WTC11 (cell line): Measurements from ENCODE around the gene WNT2. TPM values are rescaled to one million over a fixed set of nuclear protein-coding genes. Genes with fewer than 3 reads are reported as not detected.

Experiments
- ATAC-seq: fragments of 200-7000 bp; cut with Tn5 transposase; 2 replicates; pipeline ENCODE4 v1.10.0; 2021; ENCODE audit warnings: mild to moderate bottlenecking, moderate library complexity
- CTCF ChIA-PET: fragments of 300-600 bp; sonication (Branson Sonifier 250); formaldehyde crosslinking; loops from one replicate; lab custom pipeline; 2021; ENCODE audit warnings: antibody characterized with exemption; lab: Charles Lee
- POLR2A ChIA-PET: fragments of 350-600 bp; sonication (Branson Sonifier 250); formaldehyde crosslinking; loops from one replicate; lab custom pipeline; 2021; ENCODE audit warnings: antibody characterized with exemption; lab: Charles Lee
- DNase-seq: peaks from one replicate; pipeline ENCODE4 v3.0.0; 2021; ENCODE audit warnings: low spot score
- H3K27ac Mint-ChIP-seq: 2 replicates; pipeline ENCODE4 v1.8.0; 2021; ENCODE audit warnings: mixed read lengths
- H3K27me3 Mint-ChIP-seq: 2 replicates; pipeline ENCODE4 v1.8.0; 2021; ENCODE audit warnings: low read depth, mild to moderate bottlenecking, moderate library complexity, mixed read lengths
- H3K36me3 Mint-ChIP-seq: 2 replicates; pipeline ENCODE4 v1.8.0; 2021; ENCODE audit warnings: mixed read lengths
- H3K4me1 Mint-ChIP-seq: 2 replicates; pipeline ENCODE4 v1.8.0; 2022; ENCODE audit warnings: mixed read lengths
- H3K4me3 Mint-ChIP-seq: 2 replicates; pipeline ENCODE4 v1.8.0; 2021; ENCODE audit warnings: mild to moderate bottlenecking, moderate library complexity, mixed read lengths
- H3K9me3 Mint-ChIP-seq: 2 replicates; pipeline ENCODE4 v1.8.0; 2021; ENCODE audit warnings: mixed read lengths
- E2F4 ChIP-seq: sonication (generic); formaldehyde crosslinking; IDR thresholded peaks from 2 replicates; pipeline ENCODE4 v1.8.1; 2022; ENCODE audit warnings: low read depth, mild to moderate bottlenecking, moderate library complexity, missing genetic modification reagents, borderline replicate concordance
- ELF4 ChIP-seq: sonication (generic); formaldehyde crosslinking; IDR thresholded peaks from 2 replicates; pipeline ENCODE4 v1.8.1; 2022; ENCODE audit warnings: low read depth, mild to moderate bottlenecking, moderate library complexity, missing genetic modification reagents
- NFE2L1 ChIP-seq: sonication (generic); formaldehyde crosslinking; IDR thresholded peaks from 2 replicates; pipeline ENCODE4 v1.8.1; 2023; ENCODE audit warnings: missing genetic modification reagents
- PRDM15 ChIP-seq: sonication (generic); formaldehyde crosslinking; IDR thresholded peaks from 2 replicates; pipeline ENCODE4 v1.8.0; 2022; ENCODE audit warnings: missing genetic modification reagents
- SP1 ChIP-seq: sonication (generic); formaldehyde crosslinking; conservative IDR thresholded peaks from 2 replicates; pipeline ENCODE4 v1.8.1; 2022; ENCODE audit warnings: missing genetic modification reagents
- ZNF512 ChIP-seq: sonication (generic); formaldehyde crosslinking; IDR thresholded peaks from 2 replicates; pipeline ENCODE4 v1.8.1; 2022; ENCODE audit warnings: missing genetic modification reagents, borderline replicate concordance
- total RNA-seq: library from RNA; stranded (reverse); gene quantifications from 3 replicates; pipeline ENCODE4 v1.2.3, GENCODE V29; 2021
- TF ChIP-seq, protein P1 (sequence below): sonication (generic); formaldehyde crosslinking; IDR thresholded peaks from 2 replicates; pipeline ENCODE4 v1.8.1; 2022; ENCODE audit warnings: low read depth, missing genetic modification reagents, borderline replicate concordance
- TF ChIP-seq, protein P2 (sequence below): fragments of 250-450 bp; sonication (Bioruptor Pico); IDR thresholded peaks from 2 replicates; pipeline ENCODE4 v1.9.0; 2021; ENCODE audit warnings: mild to moderate bottlenecking
- TF ChIP-seq, protein P3 (sequence below): sonication (generic); formaldehyde crosslinking; IDR thresholded peaks from 2 replicates; pipeline ENCODE4 v1.8.0; 2023; ENCODE audit warnings: missing genetic modification reagents, mild to moderate bottlenecking, borderline replicate concordance

WNT2 gene
- total RNA-seq, 1 experiment from 2014 or later, result not detected

DNA sequence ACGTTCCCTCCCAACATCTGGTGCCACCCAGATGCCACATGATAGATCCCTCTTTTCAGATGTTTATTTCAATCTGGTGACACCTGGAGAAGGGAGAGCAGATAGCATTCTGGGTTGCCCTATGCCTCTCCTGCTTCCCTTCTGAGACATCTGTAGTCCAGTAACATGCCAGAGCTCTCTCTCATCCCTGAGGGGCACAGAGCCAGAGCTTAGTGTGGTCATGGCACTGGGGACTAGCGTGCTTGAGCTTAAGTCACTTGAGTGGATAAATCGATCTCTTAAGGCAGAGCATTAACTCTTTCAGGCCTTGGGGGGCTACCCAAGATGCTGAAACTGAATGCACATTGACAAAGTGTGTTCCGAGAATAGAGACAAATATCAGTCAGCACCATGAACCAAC is 47.9 kb downstream of the WNT2 start:
- no peak overlapping the region for H3K27ac Mint-ChIP-seq
- ATAC-seq, result no peak
- H3K4me3 Mint-ChIP-seq, result no peak overlapping the region
- TF ChIP-seq ELF4 (CRISPR knock-in tag), result no peak
- TF ChIP-seq, protein P1, sequence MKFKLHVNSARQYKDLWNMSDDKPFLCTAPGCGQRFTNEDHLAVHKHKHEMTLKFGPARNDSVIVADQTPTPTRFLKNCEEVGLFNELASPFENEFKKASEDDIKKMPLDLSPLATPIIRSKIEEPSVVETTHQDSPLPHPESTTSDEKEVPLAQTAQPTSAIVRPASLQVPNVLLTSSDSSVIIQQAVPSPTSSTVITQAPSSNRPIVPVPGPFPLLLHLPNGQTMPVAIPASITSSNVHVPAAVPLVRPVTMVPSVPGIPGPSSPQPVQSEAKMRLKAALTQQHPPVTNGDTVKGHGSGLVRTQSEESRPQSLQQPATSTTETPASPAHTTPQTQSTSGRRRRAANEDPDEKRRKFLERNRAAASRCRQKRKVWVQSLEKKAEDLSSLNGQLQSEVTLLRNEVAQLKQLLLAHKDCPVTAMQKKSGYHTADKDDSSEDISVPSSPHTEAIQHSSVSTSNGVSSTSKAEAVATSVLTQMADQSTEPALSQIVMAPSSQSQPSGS (CRISPR knock-in tag), result no peak
- TF ChIP-seq, protein P2, sequence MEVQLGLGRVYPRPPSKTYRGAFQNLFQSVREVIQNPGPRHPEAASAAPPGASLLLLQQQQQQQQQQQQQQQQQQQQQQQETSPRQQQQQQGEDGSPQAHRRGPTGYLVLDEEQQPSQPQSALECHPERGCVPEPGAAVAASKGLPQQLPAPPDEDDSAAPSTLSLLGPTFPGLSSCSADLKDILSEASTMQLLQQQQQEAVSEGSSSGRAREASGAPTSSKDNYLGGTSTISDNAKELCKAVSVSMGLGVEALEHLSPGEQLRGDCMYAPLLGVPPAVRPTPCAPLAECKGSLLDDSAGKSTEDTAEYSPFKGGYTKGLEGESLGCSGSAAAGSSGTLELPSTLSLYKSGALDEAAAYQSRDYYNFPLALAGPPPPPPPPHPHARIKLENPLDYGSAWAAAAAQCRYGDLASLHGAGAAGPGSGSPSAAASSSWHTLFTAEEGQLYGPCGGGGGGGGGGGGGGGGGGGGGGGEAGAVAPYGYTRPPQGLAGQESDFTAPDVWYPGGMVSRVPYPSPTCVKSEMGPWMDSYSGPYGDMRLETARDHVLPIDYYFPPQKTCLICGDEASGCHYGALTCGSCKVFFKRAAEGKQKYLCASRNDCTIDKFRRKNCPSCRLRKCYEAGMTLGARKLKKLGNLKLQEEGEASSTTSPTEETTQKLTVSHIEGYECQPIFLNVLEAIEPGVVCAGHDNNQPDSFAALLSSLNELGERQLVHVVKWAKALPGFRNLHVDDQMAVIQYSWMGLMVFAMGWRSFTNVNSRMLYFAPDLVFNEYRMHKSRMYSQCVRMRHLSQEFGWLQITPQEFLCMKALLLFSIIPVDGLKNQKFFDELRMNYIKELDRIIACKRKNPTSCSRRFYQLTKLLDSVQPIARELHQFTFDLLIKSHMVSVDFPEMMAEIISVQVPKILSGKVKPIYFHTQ, result no peak
- no peak for TF ChIP-seq PRDM15 (CRISPR knock-in tag)
- TF ChIP-seq NFE2L1 (CRISPR knock-in tag), result no peak
- no peak for TF ChIP-seq E2F4 (CRISPR knock-in tag)
- TF ChIP-seq SP1 (CRISPR knock-in tag), result no peak
- TF ChIP-seq, protein P3, sequence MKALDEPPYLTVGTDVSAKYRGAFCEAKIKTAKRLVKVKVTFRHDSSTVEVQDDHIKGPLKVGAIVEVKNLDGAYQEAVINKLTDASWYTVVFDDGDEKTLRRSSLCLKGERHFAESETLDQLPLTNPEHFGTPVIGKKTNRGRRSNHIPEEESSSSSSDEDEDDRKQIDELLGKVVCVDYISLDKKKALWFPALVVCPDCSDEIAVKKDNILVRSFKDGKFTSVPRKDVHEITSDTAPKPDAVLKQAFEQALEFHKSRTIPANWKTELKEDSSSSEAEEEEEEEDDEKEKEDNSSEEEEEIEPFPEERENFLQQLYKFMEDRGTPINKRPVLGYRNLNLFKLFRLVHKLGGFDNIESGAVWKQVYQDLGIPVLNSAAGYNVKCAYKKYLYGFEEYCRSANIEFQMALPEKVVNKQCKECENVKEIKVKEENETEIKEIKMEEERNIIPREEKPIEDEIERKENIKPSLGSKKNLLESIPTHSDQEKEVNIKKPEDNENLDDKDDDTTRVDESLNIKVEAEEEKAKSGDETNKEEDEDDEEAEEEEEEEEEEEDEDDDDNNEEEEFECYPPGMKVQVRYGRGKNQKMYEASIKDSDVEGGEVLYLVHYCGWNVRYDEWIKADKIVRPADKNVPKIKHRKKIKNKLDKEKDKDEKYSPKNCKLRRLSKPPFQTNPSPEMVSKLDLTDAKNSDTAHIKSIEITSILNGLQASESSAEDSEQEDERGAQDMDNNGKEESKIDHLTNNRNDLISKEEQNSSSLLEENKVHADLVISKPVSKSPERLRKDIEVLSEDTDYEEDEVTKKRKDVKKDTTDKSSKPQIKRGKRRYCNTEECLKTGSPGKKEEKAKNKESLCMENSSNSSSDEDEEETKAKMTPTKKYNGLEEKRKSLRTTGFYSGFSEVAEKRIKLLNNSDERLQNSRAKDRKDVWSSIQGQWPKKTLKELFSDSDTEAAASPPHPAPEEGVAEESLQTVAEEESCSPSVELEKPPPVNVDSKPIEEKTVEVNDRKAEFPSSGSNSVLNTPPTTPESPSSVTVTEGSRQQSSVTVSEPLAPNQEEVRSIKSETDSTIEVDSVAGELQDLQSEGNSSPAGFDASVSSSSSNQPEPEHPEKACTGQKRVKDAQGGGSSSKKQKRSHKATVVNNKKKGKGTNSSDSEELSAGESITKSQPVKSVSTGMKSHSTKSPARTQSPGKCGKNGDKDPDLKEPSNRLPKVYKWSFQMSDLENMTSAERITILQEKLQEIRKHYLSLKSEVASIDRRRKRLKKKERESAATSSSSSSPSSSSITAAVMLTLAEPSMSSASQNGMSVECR, result no peak
- POLR2A ChIA-PET, result no interaction called here
- CTCF ChIA-PET, result no interaction called here
- H3K27me3 Mint-ChIP-seq, result no peaks in the 10 kb centered on the region
- no peaks in the 10 kb centered on the region for H3K4me1 Mint-ChIP-seq
- no peaks in the 10 kb centered on the region for H3K36me3 Mint-ChIP-seq
- no peaks in the 10 kb centered on the region for H3K9me3 Mint-ChIP-seq
- DNase-seq, result no peak

DNA sequence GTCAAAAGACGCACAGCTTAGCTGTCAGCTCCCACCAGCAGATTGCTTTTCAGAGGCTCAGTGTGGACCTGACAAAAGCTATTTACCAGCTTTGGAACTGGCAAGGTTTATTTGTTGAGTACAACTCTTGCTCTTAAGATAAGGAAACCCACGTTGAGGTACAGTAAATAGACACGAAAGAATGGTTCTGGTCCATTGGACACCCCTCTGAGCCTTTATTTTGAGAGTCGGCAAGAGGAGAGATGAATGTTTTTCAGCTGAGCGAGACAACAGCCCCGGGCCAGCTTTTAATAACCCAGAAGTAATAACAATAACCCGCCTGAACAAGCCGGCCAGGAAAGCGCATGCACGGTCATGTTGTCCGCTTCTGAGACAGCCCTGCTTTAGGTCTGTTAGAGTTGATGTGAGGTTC is 49.0 kb downstream of the WNT2 start:
- Mint-ChIP-seq H3K27me3 (no peaks in the 10 kb centered on the region), H3K36me3 (no peaks in the 10 kb centered on the region), H3K9me3 (no peaks in the 10 kb centered on the region), H3K4me1 (no peaks in the 10 kb centered on the region), H3K27ac (no peak overlapping the region), H3K4me3 (no peak overlapping the region)
- DNase-seq, result no peak
- POLR2A ChIA-PET, result no interaction called here
- ATAC-seq, result no peak
- no peak for TF ChIP-seq ZNF512 (CRISPR knock-in tag)
- CTCF ChIA-PET, result interaction anchor here (0.6 to 1.3 kb wide), 2 partner anchors 50 to 61 kb away, joined by 3 read pairs; no protein-coding TSS in a partner anchor
